ENCODE measurements around the gene CHKA. TPM values are rescaled to one million over a fixed set of nuclear protein-coding genes. Genes with fewer than 3 reads are reported as not detected.

CHKA gene
- total and polyA plus RNA-seq, 2 experiments from 2014 or later = 37.1 to 94.4 TPM

DNA sequence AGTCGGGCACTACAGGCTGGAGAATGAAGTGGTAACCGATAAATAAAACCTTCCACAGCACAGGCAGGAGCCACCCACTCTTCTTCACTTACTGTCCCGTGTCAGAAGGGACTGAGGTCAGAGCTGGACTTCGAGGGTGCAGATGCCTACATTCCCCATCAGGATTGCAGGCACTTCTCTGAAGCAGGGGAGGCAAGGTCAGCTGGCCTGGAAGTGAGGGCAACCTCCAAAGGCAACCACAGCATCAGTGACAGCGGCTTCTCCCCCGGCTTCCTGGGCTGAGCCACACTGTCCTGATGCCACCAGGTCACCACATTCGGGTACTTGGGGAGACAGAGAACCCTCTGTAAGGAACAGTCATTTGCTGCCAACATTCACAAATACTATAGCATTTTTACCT, 59.7 kb downstream of the CHKA start:
- H4K20me1 ChIP-seq (replicated peaks; ENCODE audit: insufficient read depth) = peaks cover 18% of the 10 kb centered on the region
- no peak overlapping the region for H2AFZ ChIP-seq
- H3K27me3 ChIP-seq (ENCODE audit: insufficient read depth) = no peaks in the 10 kb centered on the region
- Mint-ChIP-seq H3K27ac (no peak overlapping the region), H3K4me3 (no peak overlapping the region), H3K4me1 (no peaks in the 10 kb centered on the region), H3K9me3 (no peaks in the 10 kb centered on the region), H3K27me3 (ENCODE audit: insufficient read depth, low read depth, poor library complexity) (peaks cover 4% of the 10 kb centered on the region), H3K36me3 (ENCODE audit: low read depth) (peaks cover 85% of the 10 kb centered on the region)
- H3K4me2 ChIP-seq = no peak overlapping the region
- no peaks in the 10 kb centered on the region for H3K79me2 ChIP-seq (replicated peaks; ENCODE audit: insufficient read depth)
- DNase-seq (ENCODE audit: low spot score) (no peak), ATAC-seq (no peak)
- H3K4me3 ChIP-seq = no peak overlapping the region
- no peak for TF ChIP-seq EZH2phosphoT487 (IDR thresholded peaks at IDR 0.05; ENCODE audit: unreplicated experiment)
- no peaks in the 10 kb centered on the region for H3K9me2 ChIP-seq (ENCODE audit: insufficient read depth)
- H3K36me3 ChIP-seq (ENCODE audit: insufficient read depth) = peaks cover 70% of the 10 kb centered on the region
- peaks cover 27% of the 10 kb centered on the region; the same call in 1 of the 2 replicates for H3F3A ChIP-seq (replicated peaks; ENCODE audit: low read depth)
- H3K27ac ChIP-seq (ENCODE audit: low read depth) = no peak overlapping the region
- no peaks in the 10 kb centered on the region for H3K4me1 ChIP-seq (ENCODE audit: insufficient read depth)

DNA sequence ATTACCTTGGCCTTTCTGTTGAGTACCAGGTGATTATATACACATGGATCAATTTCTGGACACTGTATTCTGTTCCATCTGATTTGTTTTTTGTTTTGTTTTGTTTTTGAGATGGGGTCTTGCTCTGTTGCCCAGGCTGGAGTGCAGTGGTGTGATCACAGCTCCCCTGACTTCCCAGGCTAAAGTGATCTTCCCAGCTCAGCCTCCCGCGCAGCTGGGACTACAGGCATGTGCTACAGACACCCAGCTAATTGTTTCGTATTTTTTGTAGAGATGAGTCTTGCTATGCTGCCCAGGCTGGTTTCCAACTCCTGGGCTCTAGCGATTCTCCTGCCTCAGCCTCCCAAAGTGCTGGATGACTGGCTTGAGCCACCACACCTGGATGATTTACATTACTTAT, 63.4 kb downstream of the CHKA start:
- no peak for ATAC-seq
- no peaks in the 10 kb centered on the region; the same call in 2 of the 3 replicates for H3K9me3 Mint-ChIP-seq
- H3K36me3 ChIP-seq (ENCODE audit: insufficient read depth) = peaks cover 34% of the 10 kb centered on the region
- peaks cover 14% of the 10 kb centered on the region for H4K20me1 ChIP-seq (replicated peaks; ENCODE audit: insufficient read depth)
- H3K36me3 Mint-ChIP-seq (ENCODE audit: low read depth) = peaks cover 61% of the 10 kb centered on the region
- H3K4me1 ChIP-seq (ENCODE audit: insufficient read depth) = no peaks in the 10 kb centered on the region
- H3K4me3 ChIP-seq = no peak overlapping the region
- peaks cover 4% of the 10 kb centered on the region; the same call in 2 of the 3 replicates for H3K4me1 Mint-ChIP-seq
- no peaks in the 10 kb centered on the region for H3K27me3 ChIP-seq (ENCODE audit: insufficient read depth)
- no peaks in the 10 kb centered on the region for H3K9me2 ChIP-seq (ENCODE audit: insufficient read depth)
- no peak overlapping the region for H3K4me2 ChIP-seq
- no peak overlapping the region for H3K27ac ChIP-seq (ENCODE audit: low read depth)
- H3K27ac Mint-ChIP-seq = no peak overlapping the region
- H3K4me3 Mint-ChIP-seq = no peak overlapping the region
- H2AFZ ChIP-seq = no peak overlapping the region
- H3F3A ChIP-seq (replicated peaks; ENCODE audit: low read depth) = peaks cover 23% of the 10 kb centered on the region
- no peak for DNase-seq (ENCODE audit: low spot score)
- H3K27me3 Mint-ChIP-seq (ENCODE audit: insufficient read depth, low read depth, poor library complexity) = peaks cover 14% of the 10 kb centered on the region
- no peaks in the 10 kb centered on the region for H3K79me2 ChIP-seq (replicated peaks; ENCODE audit: insufficient read depth)
- TF ChIP-seq, protein P1, sequence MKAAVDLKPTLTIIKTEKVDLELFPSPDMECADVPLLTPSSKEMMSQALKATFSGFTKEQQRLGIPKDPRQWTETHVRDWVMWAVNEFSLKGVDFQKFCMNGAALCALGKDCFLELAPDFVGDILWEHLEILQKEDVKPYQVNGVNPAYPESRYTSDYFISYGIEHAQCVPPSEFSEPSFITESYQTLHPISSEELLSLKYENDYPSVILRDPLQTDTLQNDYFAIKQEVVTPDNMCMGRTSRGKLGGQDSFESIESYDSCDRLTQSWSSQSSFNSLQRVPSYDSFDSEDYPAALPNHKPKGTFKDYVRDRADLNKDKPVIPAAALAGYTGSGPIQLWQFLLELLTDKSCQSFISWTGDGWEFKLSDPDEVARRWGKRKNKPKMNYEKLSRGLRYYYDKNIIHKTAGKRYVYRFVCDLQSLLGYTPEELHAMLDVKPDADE (IDR thresholded peaks at IDR 0.05) = no peak
- no peak for TF ChIP-seq STAT1 (IDR thresholded peaks at IDR 0.05; ENCODE audit: unreplicated experiment)
- TF ChIP-seq, protein P2, sequence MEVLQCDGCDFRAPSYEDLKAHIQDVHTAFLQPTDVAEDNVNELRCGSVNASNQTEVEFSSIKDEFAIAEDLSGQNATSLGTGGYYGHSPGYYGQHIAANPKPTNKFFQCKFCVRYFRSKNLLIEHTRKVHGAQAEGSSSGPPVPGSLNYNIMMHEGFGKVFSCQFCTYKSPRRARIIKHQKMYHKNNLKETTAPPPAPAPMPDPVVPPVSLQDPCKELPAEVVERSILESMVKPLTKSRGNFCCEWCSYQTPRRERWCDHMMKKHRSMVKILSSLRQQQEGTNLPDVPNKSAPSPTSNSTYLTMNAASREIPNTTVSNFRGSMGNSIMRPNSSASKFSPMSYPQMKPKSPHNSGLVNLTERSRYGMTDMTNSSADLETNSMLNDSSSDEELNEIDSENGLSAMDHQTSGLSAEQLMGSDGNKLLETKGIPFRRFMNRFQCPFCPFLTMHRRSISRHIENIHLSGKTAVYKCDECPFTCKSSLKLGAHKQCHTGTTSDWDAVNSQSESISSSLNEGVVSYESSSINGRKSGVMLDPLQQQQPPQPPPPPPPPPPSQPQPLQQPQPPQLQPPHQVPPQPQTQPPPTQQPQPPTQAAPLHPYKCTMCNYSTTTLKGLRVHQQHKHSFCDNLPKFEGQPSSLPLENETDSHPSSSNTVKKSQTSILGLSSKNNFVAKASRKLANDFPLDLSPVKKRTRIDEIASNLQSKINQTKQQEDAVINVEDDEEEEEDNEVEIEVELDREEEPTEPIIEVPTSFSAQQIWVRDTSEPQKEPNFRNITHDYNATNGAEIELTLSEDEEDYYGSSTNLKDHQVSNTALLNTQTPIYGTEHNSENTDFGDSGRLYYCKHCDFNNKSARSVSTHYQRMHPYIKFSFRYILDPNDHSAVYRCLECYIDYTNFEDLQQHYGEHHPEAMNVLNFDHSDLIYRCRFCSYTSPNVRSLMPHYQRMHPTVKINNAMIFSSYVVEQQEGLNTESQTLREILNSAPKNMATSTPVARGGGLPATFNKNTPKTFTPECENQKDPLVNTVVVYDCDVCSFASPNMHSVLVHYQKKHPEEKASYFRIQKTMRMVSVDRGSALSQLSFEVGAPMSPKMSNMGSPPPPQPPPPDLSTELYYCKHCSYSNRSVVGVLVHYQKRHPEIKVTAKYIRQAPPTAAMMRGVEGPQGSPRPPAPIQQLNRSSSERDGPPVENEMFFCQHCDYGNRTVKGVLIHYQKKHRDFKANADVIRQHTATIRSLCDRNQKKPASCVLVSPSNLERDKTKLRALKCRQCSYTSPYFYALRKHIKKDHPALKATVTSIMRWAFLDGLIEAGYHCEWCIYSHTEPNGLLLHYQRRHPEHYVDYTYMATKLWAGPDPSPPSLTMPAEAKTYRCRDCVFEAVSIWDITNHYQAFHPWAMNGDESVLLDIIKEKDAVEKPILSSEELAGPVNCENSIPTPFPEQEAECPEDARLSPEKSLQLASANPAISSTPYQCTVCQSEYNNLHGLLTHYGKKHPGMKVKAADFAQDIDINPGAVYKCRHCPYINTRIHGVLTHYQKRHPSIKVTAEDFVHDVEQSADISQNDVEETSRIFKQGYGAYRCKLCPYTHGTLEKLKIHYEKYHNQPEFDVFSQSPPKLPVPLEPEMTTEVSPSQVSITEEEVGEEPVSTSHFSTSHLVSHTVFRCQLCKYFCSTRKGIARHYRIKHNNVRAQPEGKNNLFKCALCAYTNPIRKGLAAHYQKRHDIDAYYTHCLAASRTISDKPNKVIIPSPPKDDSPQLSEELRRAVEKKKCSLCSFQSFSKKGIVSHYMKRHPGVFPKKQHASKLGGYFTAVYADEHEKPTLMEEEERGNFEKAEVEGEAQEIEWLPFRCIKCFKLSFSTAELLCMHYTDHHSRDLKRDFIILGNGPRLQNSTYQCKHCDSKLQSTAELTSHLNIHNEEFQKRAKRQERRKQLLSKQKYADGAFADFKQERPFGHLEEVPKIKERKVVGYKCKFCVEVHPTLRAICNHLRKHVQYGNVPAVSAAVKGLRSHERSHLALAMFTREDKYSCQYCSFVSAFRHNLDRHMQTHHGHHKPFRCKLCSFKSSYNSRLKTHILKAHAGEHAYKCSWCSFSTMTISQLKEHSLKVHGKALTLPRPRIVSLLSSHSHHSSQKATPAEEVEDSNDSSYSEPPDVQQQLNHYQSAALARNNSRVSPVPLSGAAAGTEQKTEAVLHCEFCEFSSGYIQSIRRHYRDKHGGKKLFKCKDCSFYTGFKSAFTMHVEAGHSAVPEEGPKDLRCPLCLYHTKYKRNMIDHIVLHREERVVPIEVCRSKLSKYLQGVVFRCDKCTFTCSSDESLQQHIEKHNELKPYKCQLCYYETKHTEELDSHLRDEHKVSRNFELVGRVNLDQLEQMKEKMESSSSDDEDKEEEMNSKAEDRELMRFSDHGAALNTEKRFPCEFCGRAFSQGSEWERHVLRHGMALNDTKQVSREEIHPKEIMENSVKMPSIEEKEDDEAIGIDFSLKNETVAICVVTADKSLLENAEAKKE (CRISPR knock-in tag; IDR thresholded peaks at IDR 0.05) = no peak
- TF ChIP-seq EZH2phosphoT487 (IDR thresholded peaks at IDR 0.05; ENCODE audit: unreplicated experiment) = no peak
- TF ChIP-seq JUNB (IDR thresholded peaks at IDR 0.05; ENCODE audit: unreplicated experiment) = no peak
- TF ChIP-seq ZNF331 (CRISPR knock-in tag; IDR thresholded peaks at IDR 0.05; ENCODE audit: low read depth) = no peak
- no peak for TF ChIP-seq ZNF114 (CRISPR knock-in tag; IDR thresholded peaks at IDR 0.05)
- TF ChIP-seq CREB1 (CRISPR knock-in tag; IDR thresholded peaks at IDR 0.05; ENCODE audit: low read depth) = no peak
- TF ChIP-seq EZH2 (IDR thresholded peaks at IDR 0.05; ENCODE audit: low read depth, unreplicated experiment) = no peak
- TF ChIP-seq, protein P3, sequence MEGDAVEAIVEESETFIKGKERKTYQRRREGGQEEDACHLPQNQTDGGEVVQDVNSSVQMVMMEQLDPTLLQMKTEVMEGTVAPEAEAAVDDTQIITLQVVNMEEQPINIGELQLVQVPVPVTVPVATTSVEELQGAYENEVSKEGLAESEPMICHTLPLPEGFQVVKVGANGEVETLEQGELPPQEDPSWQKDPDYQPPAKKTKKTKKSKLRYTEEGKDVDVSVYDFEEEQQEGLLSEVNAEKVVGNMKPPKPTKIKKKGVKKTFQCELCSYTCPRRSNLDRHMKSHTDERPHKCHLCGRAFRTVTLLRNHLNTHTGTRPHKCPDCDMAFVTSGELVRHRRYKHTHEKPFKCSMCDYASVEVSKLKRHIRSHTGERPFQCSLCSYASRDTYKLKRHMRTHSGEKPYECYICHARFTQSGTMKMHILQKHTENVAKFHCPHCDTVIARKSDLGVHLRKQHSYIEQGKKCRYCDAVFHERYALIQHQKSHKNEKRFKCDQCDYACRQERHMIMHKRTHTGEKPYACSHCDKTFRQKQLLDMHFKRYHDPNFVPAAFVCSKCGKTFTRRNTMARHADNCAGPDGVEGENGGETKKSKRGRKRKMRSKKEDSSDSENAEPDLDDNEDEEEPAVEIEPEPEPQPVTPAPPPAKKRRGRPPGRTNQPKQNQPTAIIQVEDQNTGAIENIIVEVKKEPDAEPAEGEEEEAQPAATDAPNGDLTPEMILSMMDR (conservative IDR thresholded peaks at IDR 0.05; ENCODE audit: low read depth in 2 of 2) = no peak
